HEK293 (cell line): ENCODE data around the gene SFMBT2.

ENCODE experiments used
- CTCF ChIA-PET: fragments of 350-600 bp; formaldehyde crosslinking; extraction: SDS; loops from one replicate; lab custom pipeline; 2021; ENCODE audit warnings: antibody characterized with exemption; lab: Yijun Ruan, JAX
- POLR2A ChIA-PET: fragments of 300-600 bp; formaldehyde crosslinking; extraction: SDS; loops from one replicate; lab custom pipeline; 2020; ENCODE audit warnings: antibody characterized with exemption, inconsistent platforms; lab: Yijun Ruan, JAX
- H3K27ac ChIP-seq: fragments of 200-500 bp; sonication (Bioruptor generic); 2 replicates; pipeline ENCODE4 v1.5.1; 2014; ENCODE audit warnings: low read depth, low read length, control low read depth, inconsistent platforms; ENCODE audit errors: extremely low read depth
- H3K36me3 ChIP-seq, 2 experiments: fragments of 200-500 bp in 1 of 2; sonication (Bioruptor generic) in 1 of 2; 1 replicate in 1 of 2; 2 replicates in 1 of 2; pipeline ENCODE4 v1.5.1; 2014 to 2017; ENCODE audit warnings: inconsistent platforms in 2 of 2, low read length in 2 of 2; ENCODE audit not compliant: control insufficient read depth in 2 of 2, insufficient read depth in 1 of 2
- H3K4me1 ChIP-seq: fragments of 200-500 bp; sonication (Bioruptor generic); 2 replicates; pipeline ENCODE4 v1.5.1; 2014; ENCODE audit warnings: mild to moderate bottlenecking, low read length, inconsistent platforms; ENCODE audit not compliant: control insufficient read depth, insufficient read depth
- H3K4me3 ChIP-seq: 2 replicates; pipeline ENCODE4 v1.5.1; 2011; ENCODE audit warnings: low read depth, mild to moderate bottlenecking, control low read depth, low read length, moderate library complexity
- H3K9me3 ChIP-seq: fragments of 200-500 bp; sonication (Bioruptor generic); 2 replicates; pipeline ENCODE4 v1.5.1; 2014; ENCODE audit warnings: low read depth, low read length, inconsistent platforms; ENCODE audit not compliant: control insufficient read depth, insufficient read depth
- FEZF1 ChIP-seq: fragments of 450-650 bp; formaldehyde crosslinking; IDR thresholded peaks from 2 replicates; pipeline ENCODE4 v1.5.1; 2016; ENCODE audit warnings: missing biosample characterization, missing genetic modification characterization
- GFI1B ChIP-seq: fragments of 450-650 bp; formaldehyde crosslinking; IDR thresholded peaks from 2 replicates; pipeline ENCODE4 v1.5.1; 2016; ENCODE audit warnings: missing biosample characterization, missing genetic modification characterization
- KLF1 ChIP-seq: fragments of 450-650 bp; formaldehyde crosslinking; IDR thresholded peaks from 2 replicates; pipeline ENCODE4 v1.5.1; 2016; ENCODE audit warnings: missing biosample characterization, missing genetic modification characterization
- RBAK ChIP-seq: fragments of 450-650 bp; formaldehyde crosslinking; IDR thresholded peaks from 2 replicates; pipeline ENCODE4 v1.5.1; 2016; ENCODE audit warnings: missing biosample characterization, missing genetic modification characterization
- SETDB1 ChIP-seq: IDR thresholded peaks from one replicate; pipeline ENCODE4 v1.6.1; 2017; ENCODE audit warnings: mild to moderate bottlenecking, low read length, moderate library complexity, mixed read lengths; ENCODE audit not compliant: insufficient read length
- TRIM28 ChIP-seq: IDR thresholded peaks from 2 replicates; pipeline ENCODE4 v1.6.1; 2011; ENCODE audit warnings: low read length, control low read depth, borderline replicate concordance
- ZBTB21 ChIP-seq: fragments of 450-650 bp; formaldehyde crosslinking; IDR thresholded peaks from 2 replicates; pipeline ENCODE4 v1.5.1; 2017; ENCODE audit warnings: missing biosample characterization, missing genetic modification characterization
- ZBTB8A ChIP-seq: fragments of 450-650 bp; formaldehyde crosslinking; IDR thresholded peaks from 2 replicates; pipeline ENCODE4 v1.5.1; 2016; ENCODE audit warnings: missing biosample characterization, missing genetic modification characterization
- ZFHX2 ChIP-seq: fragments of 450-650 bp; formaldehyde crosslinking; conservative IDR thresholded peaks from 2 replicates; pipeline ENCODE4 v1.5.1; 2016; ENCODE audit warnings: missing biosample characterization, missing genetic modification characterization
- ZFP3 ChIP-seq: fragments of 450-650 bp; formaldehyde crosslinking; IDR thresholded peaks from 2 replicates; pipeline ENCODE4 v1.5.1; 2016; ENCODE audit warnings: low read depth, missing biosample characterization, missing genetic modification characterization
- ZIC2 ChIP-seq: fragments of 450-650 bp; formaldehyde crosslinking; IDR thresholded peaks from 2 replicates; pipeline ENCODE4 v1.5.1; 2016; ENCODE audit warnings: missing biosample characterization, missing genetic modification characterization
- ZNF211 ChIP-seq: fragments of 450-650 bp; formaldehyde crosslinking; IDR thresholded peaks from 2 replicates; pipeline ENCODE4 v1.5.1; 2016; ENCODE audit warnings: low read depth, missing biosample characterization, missing genetic modification characterization
- ZNF37A ChIP-seq: fragments of 450-650 bp; IDR thresholded peaks from 2 replicates; pipeline ENCODE4 v1.5.1; 2018; ENCODE audit warnings: missing biosample characterization, missing genetic modification characterization
- ZNF423 ChIP-seq: fragments of 450-650 bp; formaldehyde crosslinking; IDR thresholded peaks from 2 replicates; pipeline ENCODE4 v1.5.1; 2016; ENCODE audit warnings: missing biosample characterization, missing genetic modification characterization
- ZNF510 ChIP-seq: fragments of 450-650 bp; formaldehyde crosslinking; IDR thresholded peaks from 2 replicates; pipeline ENCODE4 v1.5.1; 2018; ENCODE audit warnings: mild to moderate bottlenecking, missing genetic modification characterization, missing biosample characterization; ENCODE audit not compliant: insufficient replicate concordance
- ZNF654 ChIP-seq: fragments of 450-650 bp; formaldehyde crosslinking; IDR thresholded peaks from 2 replicates; pipeline ENCODE4 v1.5.1; 2016; ENCODE audit warnings: low read depth, missing biosample characterization, missing genetic modification characterization
- ZNF776 ChIP-seq: fragments of 450-650 bp; formaldehyde crosslinking; IDR thresholded peaks from 2 replicates; pipeline ENCODE4 v1.5.0; 2017; ENCODE audit warnings: missing biosample characterization, missing genetic modification characterization, borderline replicate concordance
- ZNF785 ChIP-seq: fragments of 450-650 bp; formaldehyde crosslinking; IDR thresholded peaks from 2 replicates; pipeline ENCODE4 v1.5.1; 2016; ENCODE audit warnings: missing biosample characterization, missing genetic modification characterization
- ZXDB ChIP-seq: fragments of 450-650 bp; formaldehyde crosslinking; IDR thresholded peaks from 2 replicates; pipeline ENCODE4 v1.5.1; 2016; ENCODE audit warnings: missing biosample characterization, missing genetic modification characterization
- TF ChIP-seq, protein P1 (sequence below): fragments of 450-650 bp; formaldehyde crosslinking; IDR thresholded peaks from 2 replicates; pipeline ENCODE4 v1.5.1; 2016; ENCODE audit warnings: missing biosample characterization, missing genetic modification characterization
- TF ChIP-seq, protein P2 (sequence below): fragments of 450-650 bp; IDR thresholded peaks from 2 replicates; pipeline ENCODE4 v1.5.1; 2018; ENCODE audit warnings: missing biosample characterization, missing genetic modification characterization
- TF ChIP-seq, protein P3 (sequence below): fragments of 450-650 bp; formaldehyde crosslinking; IDR thresholded peaks from 2 replicates; pipeline ENCODE4 v1.5.1; 2016; ENCODE audit warnings: missing biosample characterization, missing genetic modification characterization
- TF ChIP-seq, protein P4 (sequence below): fragments of 450-650 bp; formaldehyde crosslinking; IDR thresholded peaks from 2 replicates; pipeline ENCODE4 v1.5.1; 2016; ENCODE audit warnings: missing biosample characterization, missing genetic modification characterization
- TF ChIP-seq, protein P5 (sequence below): fragments of 450-650 bp; formaldehyde crosslinking; IDR thresholded peaks from 2 replicates; pipeline ENCODE4 v1.5.1; 2017; ENCODE audit warnings: missing biosample characterization, missing genetic modification characterization
- TF ChIP-seq, protein P6 (sequence below): fragments of 450-650 bp; formaldehyde crosslinking; IDR thresholded peaks from 2 replicates; pipeline ENCODE4 v1.5.1; 2016; ENCODE audit warnings: missing biosample characterization, missing genetic modification characterization

The SFMBT2 gene

DNA sequence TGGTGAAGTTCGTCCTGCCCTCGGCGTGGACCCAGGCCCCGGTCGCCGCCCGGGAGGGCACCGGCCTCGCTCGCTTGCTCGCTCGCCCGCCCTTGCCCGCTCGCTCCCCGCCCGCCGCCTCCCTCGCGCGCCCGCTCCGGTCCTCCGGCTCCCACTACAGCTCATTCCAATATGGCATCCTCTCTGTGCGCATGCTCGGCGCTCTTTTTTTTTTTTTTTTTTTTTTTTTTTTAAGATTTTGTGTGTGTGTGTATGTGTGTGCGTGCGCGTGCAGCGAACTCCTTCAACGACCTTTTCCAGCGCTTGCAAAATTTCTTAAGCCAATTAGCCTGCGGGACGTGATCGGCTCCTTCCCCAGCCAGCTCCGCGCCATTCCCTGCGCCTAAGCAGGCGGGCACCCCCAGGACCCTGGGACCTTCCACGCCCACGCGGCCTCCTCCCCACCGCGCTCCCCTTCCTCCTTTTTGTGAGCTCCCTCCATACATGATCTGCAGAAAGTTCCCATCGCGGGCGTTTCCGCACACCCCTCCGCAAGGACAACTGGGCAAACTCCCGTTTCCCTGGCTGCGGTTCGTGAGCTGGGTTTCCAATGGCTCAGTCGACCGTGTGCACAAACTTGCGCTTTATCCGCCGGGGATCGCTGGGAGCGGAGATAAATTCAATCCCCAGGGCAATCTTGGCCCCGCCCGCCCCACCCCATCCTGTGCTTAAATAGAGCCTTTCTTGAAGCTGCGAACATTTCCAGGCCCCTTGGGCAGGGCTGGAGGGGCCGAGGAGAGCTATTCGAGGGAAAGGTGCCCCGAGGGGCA lies at the start of gene SFMBT2:
Gene SFMBT2 (minus strand): TSS at position 173 of the 809 bp plus-strand sequence. CDS start 29,136 bp downstream, outside the sequence.
- POLR2A ChIA-PET = interaction anchor here (0.6 to 1.2 kb wide), 12 partner anchors 8 to 422 kb away, joined by 3 to 9 read pairs (median 4); partner anchors contain the start of genes ATP5F1C and KIN
- Histone ChIP-seq H3K27ac (peak within 1 kb of the TSS; percentile 85), H3K36me3 (no peaks in the 10 kb centered on the region), H3K4me3 (peak within 1 kb of the TSS; percentile 72), H3K9me3 (no peaks in the 10 kb centered on the region), H3K4me1 (peaks cover 9% of the 10 kb centered on the region)
- CTCF ChIA-PET = interaction anchor here (0.5 to 1.2 kb wide), 7 partner anchors 194 to 1148 kb away, joined by 3 to 6 read pairs (median 4); no protein-coding TSS in a partner anchor
- TF ChIP-seq ZNF785 (tag by site-specific recombination) = no peak
- TF ChIP-seq ZNF510 (tag by site-specific recombination) = peak; percentile 97
- TF ChIP-seq, protein P1, sequence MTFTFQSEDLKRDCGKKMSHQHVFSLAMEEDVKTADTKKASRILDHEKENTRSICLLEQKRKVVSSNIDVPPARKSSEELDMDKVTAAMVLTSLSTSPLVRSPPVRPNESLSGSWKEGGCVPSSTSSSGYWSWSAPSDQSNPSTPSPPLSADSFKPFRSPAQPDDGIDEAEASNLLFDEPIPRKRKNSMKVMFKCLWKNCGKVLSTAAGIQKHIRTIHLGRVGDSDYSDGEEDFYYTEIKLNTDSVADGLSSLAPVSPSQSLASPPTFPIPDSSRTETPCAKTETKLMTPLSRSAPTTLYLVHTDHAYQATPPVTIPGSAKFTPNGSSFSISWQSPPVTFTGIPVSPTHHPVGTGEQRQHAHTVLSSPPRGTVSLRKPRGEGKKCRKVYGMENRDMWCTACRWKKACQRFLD (tag by site-specific recombination) = no peak
- peak; percentile 82 for TF ChIP-seq ZFHX2 (tag by site-specific recombination)
- no peak for TF ChIP-seq ZNF211 (tag by site-specific recombination)
- no peak for TF ChIP-seq SETDB1
- peak; percentile 57; the same call in 1 of the 2 replicates for TF ChIP-seq FEZF1
- peak; percentile 32; the same call in 1 of the 2 replicates for TF ChIP-seq ZBTB21 (tag by site-specific recombination)
- no peak for TF ChIP-seq ZNF423
- TF ChIP-seq ZNF37A = no peak
- TF ChIP-seq, protein P2, sequence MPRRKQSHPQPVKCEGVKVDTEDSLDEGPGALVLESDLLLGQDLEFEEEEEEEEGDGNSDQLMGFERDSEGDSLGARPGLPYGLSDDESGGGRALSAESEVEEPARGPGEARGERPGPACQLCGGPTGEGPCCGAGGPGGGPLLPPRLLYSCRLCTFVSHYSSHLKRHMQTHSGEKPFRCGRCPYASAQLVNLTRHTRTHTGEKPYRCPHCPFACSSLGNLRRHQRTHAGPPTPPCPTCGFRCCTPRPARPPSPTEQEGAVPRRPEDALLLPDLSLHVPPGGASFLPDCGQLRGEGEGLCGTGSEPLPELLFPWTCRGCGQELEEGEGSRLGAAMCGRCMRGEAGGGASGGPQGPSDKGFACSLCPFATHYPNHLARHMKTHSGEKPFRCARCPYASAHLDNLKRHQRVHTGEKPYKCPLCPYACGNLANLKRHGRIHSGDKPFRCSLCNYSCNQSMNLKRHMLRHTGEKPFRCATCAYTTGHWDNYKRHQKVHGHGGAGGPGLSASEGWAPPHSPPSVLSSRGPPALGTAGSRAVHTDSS (tag by site-specific recombination) = no peak
- TF ChIP-seq RBAK (tag by site-specific recombination) = no peak
- TF ChIP-seq, protein P3, sequence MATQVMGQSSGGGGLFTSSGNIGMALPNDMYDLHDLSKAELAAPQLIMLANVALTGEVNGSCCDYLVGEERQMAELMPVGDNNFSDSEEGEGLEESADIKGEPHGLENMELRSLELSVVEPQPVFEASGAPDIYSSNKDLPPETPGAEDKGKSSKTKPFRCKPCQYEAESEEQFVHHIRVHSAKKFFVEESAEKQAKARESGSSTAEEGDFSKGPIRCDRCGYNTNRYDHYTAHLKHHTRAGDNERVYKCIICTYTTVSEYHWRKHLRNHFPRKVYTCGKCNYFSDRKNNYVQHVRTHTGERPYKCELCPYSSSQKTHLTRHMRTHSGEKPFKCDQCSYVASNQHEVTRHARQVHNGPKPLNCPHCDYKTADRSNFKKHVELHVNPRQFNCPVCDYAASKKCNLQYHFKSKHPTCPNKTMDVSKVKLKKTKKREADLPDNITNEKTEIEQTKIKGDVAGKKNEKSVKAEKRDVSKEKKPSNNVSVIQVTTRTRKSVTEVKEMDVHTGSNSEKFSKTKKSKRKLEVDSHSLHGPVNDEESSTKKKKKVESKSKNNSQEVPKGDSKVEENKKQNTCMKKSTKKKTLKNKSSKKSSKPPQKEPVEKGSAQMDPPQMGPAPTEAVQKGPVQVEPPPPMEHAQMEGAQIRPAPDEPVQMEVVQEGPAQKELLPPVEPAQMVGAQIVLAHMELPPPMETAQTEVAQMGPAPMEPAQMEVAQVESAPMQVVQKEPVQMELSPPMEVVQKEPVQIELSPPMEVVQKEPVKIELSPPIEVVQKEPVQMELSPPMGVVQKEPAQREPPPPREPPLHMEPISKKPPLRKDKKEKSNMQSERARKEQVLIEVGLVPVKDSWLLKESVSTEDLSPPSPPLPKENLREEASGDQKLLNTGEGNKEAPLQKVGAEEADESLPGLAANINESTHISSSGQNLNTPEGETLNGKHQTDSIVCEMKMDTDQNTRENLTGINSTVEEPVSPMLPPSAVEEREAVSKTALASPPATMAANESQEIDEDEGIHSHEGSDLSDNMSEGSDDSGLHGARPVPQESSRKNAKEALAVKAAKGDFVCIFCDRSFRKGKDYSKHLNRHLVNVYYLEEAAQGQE (tag by site-specific recombination) = peak; percentile 17; the same call in 1 of the 2 replicates
- TF ChIP-seq ZBTB8A (tag by site-specific recombination) = peak; percentile 68
- TF ChIP-seq GFI1B (tag by site-specific recombination) = peak; percentile 47; the same call in 1 of the 2 replicates
- TF ChIP-seq, protein P4, sequence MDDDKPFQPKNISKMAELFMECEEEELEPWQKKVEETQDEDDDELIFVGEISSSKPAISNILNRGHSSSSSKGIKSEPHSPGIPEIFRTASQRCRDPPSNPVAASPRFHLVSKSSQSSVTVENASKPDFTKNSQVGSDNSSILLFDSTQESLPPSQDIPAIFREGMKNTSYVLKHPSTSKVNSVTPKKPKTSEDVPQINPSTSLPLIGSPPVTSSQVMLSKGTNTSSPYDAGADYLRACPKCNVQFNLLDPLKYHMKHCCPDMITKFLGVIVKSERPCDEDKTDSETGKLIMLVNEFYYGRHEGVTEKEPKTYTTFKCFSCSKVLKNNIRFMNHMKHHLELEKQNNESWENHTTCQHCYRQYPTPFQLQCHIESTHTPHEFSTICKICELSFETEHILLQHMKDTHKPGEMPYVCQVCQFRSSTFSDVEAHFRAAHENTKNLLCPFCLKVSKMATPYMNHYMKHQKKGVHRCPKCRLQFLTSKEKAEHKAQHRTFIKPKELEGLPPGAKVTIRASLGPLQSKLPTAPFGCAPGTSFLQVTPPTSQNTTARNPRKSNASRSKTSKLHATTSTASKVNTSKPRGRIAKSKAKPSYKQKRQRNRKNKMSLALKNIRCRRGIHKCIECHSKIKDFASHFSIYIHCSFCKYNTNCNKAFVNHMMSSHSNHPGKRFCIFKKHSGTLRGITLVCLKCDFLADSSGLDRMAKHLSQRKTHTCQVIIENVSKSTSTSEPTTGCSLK = no peak
- TF ChIP-seq, protein P5, sequence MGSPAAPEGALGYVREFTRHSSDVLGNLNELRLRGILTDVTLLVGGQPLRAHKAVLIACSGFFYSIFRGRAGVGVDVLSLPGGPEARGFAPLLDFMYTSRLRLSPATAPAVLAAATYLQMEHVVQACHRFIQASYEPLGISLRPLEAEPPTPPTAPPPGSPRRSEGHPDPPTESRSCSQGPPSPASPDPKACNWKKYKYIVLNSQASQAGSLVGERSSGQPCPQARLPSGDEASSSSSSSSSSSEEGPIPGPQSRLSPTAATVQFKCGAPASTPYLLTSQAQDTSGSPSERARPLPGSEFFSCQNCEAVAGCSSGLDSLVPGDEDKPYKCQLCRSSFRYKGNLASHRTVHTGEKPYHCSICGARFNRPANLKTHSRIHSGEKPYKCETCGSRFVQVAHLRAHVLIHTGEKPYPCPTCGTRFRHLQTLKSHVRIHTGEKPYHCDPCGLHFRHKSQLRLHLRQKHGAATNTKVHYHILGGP (tag by site-specific recombination) = no peak
- TF ChIP-seq ZXDB (tag by site-specific recombination) = peak; percentile 83
- TF ChIP-seq KLF1 (tag by site-specific recombination) = no peak
- TF ChIP-seq, protein P6, sequence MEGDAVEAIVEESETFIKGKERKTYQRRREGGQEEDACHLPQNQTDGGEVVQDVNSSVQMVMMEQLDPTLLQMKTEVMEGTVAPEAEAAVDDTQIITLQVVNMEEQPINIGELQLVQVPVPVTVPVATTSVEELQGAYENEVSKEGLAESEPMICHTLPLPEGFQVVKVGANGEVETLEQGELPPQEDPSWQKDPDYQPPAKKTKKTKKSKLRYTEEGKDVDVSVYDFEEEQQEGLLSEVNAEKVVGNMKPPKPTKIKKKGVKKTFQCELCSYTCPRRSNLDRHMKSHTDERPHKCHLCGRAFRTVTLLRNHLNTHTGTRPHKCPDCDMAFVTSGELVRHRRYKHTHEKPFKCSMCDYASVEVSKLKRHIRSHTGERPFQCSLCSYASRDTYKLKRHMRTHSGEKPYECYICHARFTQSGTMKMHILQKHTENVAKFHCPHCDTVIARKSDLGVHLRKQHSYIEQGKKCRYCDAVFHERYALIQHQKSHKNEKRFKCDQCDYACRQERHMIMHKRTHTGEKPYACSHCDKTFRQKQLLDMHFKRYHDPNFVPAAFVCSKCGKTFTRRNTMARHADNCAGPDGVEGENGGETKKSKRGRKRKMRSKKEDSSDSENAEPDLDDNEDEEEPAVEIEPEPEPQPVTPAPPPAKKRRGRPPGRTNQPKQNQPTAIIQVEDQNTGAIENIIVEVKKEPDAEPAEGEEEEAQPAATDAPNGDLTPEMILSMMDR (tag by site-specific recombination) = no peak
- no peak for TF ChIP-seq TRIM28
- 0 out of 2 replicates have a peak, but pooled peaks have one; percentile 9 for TF ChIP-seq ZIC2 (tag by site-specific recombination)
- 0 out of 2 replicates have a peak, but pooled peaks have one; percentile 37 for TF ChIP-seq ZFP3 (tag by site-specific recombination)
- no peak; the same call in 1 of the 2 replicates for TF ChIP-seq ZNF654 (tag by site-specific recombination)
- TF ChIP-seq ZNF776 = no peak
